GM12892 (cell line): ENCODE measurements around the gene STK32B.

ENCODE experiments used
- DNase-seq: peaks from one replicate; pipeline ENCODE4 v3.0.0; 2011; ENCODE audit not compliant: insufficient read length
- FAIRE-seq: peaks from 2 replicates; lab custom pipeline; 2011; peaks lifted over from hg19 to GRCh38; lab: Jason Lieb, UNC
- POLR2A ChIP-seq: IDR thresholded peaks from 2 replicates; pipeline ENCODE4 v1.6.1; 2011; ENCODE audit warnings: low read depth, low read length, control low read depth
- POLR2AphosphoS5 ChIP-seq: IDR thresholded peaks from 2 replicates; pipeline ENCODE4 v1.6.1; 2011; ENCODE audit warnings: low read depth, low read length, control low read depth
- TAF1 ChIP-seq: IDR thresholded peaks from 2 replicates; pipeline ENCODE4 v1.6.1; 2011; ENCODE audit warnings: low read depth, mild to moderate bottlenecking, control low read depth, low read length, borderline replicate concordance

STK32B gene

DNA sequence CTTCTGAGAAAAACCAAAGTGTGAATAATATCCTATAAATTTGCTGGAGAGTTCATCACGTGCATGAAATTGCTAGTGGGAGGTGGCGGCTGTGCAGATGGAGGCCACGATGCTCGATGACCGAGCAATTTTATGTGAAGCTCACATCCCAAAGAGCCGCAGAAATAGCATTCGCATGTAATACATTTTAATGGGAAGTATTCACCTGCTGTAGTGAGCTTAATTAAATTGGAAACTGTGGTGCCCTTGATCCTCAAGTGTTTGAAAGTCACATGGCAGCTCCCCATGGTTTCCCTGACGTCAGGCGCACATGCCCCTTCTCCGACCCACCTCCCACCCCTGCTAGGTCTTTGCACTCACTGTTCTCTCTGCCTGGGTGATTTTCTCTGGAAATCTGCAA is 136.8 kb downstream of the STK32B start:
- TF ChIP-seq TAF1 (no peak), POLR2A (no peak), POLR2AphosphoS5 (no peak)
- FAIRE-seq (no peak), DNase-seq (no peak)

DNA sequence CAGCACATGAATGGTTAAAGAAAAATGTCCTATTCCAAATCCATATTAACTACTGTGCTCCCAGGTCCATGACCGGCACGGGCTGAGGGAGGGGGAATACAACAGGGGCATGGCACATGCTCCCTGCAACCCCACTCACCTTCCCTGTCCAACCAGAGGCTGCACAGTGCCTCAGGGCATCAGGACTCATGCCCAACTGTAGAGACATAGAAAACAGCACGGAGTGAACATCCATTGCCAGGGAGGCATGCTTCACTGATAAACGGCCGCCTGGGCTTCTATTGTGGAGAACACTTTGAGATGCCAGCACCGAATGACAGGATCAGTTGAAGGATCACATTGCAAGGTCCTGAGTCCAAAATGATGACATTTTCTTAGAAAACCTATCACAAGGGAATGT is 140.6 kb downstream of the STK32B start:
- no peak for DNase-seq
- TF ChIP-seq POLR2A, result no peak
- TF ChIP-seq POLR2AphosphoS5, result no peak
- no peak for TF ChIP-seq TAF1
- FAIRE-seq, result no peak

DNA sequence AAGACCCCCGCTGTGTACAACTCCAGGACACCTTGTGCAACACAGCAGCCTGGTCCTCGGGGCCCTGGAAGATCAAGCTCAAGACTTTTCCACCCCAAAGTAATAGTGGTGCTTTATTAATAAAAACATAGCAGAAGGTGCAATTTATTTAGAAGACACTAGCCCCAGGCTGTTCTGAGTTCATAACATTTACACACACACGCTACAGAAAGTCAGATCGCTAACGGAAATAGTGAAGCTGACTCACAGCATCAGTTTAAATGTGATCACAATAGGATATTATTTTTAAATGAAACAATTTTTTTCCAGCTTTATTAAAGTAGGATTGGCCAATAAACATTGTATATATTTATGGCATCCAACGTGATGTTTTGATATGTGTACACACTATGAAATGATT is 141.0 kb downstream of the STK32B start:
- no peak for TF ChIP-seq POLR2A
- TF ChIP-seq POLR2AphosphoS5, result no peak
- TF ChIP-seq TAF1, result no peak
- DNase-seq (no peak), FAIRE-seq (no peak)

DNA sequence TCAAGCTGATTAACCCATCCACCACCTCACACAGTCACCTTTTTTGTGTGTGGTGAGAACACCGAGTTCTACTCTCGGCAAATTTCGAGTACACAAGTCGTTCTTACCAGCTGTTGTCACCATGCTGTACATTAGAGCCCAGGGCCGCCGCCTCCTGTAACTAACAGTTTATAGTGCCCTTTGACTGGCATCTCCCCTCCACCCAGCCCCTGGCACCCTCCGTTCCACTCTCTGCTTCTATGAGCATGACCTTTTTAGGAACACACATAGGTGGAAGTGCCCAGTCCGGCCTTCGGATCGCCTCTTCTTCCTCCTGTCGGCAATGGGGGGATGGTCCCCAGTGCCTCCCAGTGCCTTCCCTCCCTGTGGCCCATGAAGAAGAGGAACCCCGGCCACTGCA is 141.4 kb downstream of the STK32B start:
- no peak for TF ChIP-seq TAF1
- TF ChIP-seq POLR2AphosphoS5, result no peak
- DNase-seq (no peak), FAIRE-seq (no peak)

DNA sequence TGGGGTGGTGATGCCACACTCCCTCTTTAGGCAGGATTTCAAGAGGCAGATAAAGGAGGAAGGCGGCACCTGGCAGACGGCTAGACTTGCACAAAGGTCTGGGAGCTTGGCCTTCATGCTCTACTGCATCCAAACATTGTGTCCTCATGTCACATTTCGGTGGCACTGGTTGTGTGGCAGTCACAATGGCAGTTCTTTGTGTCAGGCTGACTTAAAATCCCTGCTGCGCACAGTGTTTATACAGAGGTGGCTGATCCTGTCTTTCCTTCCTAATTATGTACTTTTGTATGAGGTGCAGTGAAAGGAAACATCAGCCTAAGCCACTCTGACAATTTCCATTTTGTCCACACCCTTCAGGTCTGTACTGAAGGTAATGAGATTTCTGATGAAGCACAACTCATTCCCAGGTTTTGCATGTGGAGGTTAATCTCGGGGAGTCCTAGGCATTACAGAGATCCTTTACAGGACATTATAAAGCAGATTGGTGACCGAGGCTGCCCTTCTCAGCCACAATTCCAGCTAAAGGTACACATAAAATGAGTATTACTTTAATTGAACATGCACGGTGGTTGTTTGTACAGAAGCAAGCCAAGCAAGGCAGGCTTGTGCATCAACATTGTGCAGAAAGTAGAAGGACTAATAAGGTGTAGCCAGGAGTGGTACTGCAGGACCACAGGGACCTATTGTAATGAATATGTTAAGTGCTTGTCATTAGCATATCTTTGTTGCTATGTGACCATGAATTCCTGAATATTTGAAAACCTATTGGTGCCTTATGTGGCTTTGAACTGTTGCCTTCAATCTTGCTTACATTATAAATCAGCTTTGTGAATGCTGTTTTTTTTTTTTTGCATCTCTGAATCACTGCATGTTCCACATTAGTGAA is 147.6 kb downstream of the STK32B start:
- no peak for TF ChIP-seq POLR2AphosphoS5
- TF ChIP-seq TAF1, result no peak
- no peak for TF ChIP-seq POLR2A
- FAIRE-seq, result no peak
- DNase-seq, result no peak

DNA sequence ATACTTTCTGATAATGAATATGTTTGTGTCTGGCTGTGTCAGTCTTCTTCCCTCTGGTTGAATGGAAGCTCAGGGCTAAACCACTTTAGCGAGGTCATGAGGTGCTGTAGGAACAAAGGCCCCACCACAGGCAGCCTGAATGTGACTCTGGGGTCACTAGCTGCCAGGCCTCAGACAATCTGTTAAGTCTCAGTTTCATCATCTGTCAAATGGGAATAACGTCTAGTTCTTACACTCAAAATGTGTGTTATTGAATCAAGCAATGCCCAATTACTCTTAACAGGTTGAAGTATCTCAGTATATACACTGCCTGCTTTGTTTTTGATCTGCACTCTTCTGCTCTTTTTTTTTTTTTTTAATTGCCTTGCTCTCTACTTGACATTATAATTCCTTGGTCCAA is 148.6 kb downstream of the STK32B start:
- FAIRE-seq (no peak), DNase-seq (no peak)
- no peak for TF ChIP-seq TAF1
- no peak for TF ChIP-seq POLR2AphosphoS5

DNA sequence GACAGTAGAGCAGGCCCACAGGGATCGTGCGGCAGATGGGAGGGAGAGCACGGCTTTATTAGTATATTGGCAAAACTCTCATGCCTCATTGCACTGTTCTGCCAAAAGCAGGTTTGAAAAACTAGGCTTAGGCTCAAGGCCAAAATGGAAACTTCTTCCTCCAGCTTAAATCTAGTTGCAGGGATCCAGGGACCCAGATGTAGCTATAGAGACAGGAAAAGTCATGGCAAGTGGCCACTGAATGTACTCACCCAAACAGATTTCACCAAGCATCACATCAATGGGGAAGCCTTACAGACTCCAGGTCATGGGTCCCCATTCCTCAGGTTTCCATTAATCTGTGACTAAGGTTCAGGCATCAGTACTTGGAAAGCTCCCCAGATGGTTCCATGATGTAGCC is 149.2 kb downstream of the STK32B start:
- TF ChIP-seq POLR2AphosphoS5, result no peak
- TF ChIP-seq TAF1, result no peak
- no peak for TF ChIP-seq POLR2A
- no peak for DNase-seq
- no peak for FAIRE-seq

DNA sequence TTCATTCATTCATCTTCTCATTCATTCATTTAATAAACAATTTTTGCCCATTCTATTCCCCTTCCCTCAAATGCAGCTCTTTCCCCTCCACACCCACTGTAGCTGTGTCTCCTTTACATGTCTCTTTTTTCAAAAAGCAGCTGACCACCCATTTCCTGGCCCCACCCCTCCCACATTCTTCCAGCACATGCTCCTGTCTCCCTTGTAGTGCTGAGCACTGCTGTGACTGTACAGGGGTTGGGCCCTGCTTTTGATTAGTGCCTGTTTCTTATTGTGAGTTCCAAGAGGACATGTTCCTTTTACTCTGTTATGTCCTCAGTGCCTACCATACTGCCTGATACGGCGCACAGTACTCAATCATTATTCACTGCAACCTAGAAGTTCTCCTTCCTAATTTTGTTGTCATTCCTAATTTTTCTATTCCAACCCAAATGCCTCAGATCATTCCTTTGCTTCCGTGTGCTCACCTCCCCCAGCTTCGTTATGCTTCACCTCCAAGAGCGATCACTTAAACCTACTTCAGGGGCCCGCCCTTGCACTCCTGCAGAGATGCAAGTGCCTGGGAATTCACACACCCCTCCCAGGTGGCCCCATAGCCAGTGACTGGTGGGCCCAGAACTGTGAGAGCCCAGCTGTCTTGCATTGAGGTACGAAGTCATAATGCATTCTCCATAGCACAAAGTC is 152.2 kb downstream of the STK32B start:
- TF ChIP-seq POLR2A (no peak), POLR2AphosphoS5 (no peak), TAF1 (no peak)
- FAIRE-seq (no peak), DNase-seq (no peak)

DNA sequence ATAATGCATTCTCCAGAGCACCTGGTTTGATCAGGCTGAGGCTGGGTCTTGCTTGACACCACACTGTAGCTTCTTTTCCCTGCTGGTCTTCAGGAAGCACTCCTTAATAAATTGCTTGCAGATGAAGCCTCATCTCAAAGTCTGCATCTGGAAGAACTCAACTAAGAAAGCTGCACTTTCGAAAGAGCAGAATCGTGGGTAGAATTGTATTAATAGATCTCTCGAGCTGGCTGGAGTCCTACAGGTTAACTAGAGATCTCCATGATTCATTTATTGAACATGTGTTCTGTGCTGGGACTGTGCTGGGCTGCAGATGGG is 152.7 kb downstream of the STK32B start:
- no peak for FAIRE-seq
- no peak for DNase-seq
- TF ChIP-seq POLR2AphosphoS5, result no peak
- TF ChIP-seq POLR2A, result no peak
- TF ChIP-seq TAF1, result no peak

DNA sequence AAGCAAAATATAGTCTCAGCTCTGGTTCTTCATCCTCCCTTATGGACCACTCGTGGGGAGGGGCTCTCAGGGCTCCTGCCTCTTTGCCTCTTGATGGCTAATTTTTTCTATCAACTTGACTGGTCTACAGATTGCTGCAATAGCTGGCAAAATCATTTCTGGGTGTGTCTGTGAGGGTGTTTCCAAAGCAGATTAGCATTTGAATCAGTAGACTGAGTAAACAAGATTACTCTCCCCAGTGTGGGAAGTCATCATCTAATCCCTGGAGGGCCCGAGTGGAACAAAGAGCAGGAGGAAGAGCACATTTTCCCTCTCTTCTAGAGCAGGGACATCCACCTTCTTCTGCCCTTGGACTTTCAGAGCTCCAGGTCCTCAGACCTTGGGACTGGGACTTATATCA is 153.5 kb downstream of the STK32B start:
- no peak for DNase-seq
- TF ChIP-seq POLR2A, result no peak
- no peak for TF ChIP-seq TAF1
- no peak for TF ChIP-seq POLR2AphosphoS5
- FAIRE-seq, result no peak

DNA sequence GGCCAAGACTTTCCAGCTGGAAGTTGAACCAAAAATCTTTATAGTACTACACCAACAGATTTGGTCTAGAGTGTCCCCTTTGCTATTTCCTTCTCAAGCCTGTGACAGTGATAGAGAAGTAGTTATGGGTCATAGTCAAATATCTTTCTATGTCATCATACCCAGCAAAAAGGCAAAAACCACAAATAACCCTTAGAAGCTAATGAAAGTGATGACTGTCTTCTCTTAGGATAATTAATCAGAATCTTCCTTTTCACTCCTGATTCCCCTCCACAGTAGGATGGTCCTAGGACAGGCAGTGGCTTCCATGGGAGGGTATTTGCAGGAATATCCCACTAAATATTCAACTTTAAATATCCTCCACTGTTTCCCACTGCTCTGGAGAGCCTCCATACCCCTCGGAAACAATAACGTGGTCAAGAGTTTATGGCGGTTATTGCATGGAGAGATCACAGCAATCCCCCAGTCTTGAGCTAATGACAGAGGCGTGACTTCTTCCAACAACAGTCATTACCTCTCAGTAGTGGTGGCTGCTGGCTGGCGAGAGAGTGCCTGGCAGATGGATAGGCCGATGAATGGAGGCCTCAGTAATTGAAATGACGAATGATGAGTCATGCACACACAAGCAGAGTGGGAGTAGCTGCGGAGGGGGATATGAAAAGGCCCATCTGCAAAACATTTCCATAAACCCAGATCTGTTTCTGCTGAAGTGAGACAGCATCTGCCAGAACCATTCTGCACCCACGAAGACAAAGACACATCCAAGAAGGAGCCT is 154.9 kb downstream of the STK32B start:
- no peak for TF ChIP-seq TAF1
- TF ChIP-seq POLR2AphosphoS5, result no peak
- TF ChIP-seq POLR2A, result no peak
- no peak for FAIRE-seq
- DNase-seq, result no peak

DNA sequence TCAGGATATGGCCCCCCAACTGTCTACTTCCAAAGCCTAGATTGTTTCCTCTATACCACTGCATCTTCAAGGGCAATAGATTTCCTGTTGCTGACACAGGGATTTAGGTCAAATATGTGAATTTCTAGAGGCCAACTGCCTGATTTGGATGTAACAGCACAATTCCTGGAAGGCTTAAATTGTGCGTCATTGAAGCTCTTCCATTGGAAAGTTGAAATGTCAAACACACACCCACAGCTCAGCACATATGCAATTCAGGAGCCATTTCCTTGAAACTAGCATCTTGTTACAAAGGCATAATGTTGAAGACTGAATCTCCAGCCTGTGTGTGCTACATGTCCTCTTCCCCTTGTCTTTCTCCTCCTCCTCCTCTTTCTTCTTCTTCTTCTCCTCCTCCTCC is 158.6 kb downstream of the STK32B start:
- DNase-seq, result no peak
- no peak for TF ChIP-seq POLR2A
- no peak for TF ChIP-seq TAF1
- TF ChIP-seq POLR2AphosphoS5, result no peak
- no peak for FAIRE-seq
